NB4 (cell line): ENCODE data around the gene KRT3.

Experiments used
- CTCF ChIP-seq: IDR thresholded peaks from one replicate; pipeline ENCODE4 v1.5.1; 2012; ENCODE audit warnings: low read depth, low read length
- POLR2A ChIP-seq: IDR thresholded peaks from 2 replicates; pipeline ENCODE4 v1.6.1; 2011; ENCODE audit warnings: mild to moderate bottlenecking; ENCODE audit not compliant: insufficient read length; ENCODE audit errors: extremely low read depth

GRCh38 chr12:52806821-52807543 lies 11.1 kb upstream of the KRT3 start:
- no peak for TF ChIP-seq CTCF
- TF ChIP-seq POLR2A: no peak
